ENCODE measurements around the gene CACNA2D3.

Gene CACNA2D3

DNA sequence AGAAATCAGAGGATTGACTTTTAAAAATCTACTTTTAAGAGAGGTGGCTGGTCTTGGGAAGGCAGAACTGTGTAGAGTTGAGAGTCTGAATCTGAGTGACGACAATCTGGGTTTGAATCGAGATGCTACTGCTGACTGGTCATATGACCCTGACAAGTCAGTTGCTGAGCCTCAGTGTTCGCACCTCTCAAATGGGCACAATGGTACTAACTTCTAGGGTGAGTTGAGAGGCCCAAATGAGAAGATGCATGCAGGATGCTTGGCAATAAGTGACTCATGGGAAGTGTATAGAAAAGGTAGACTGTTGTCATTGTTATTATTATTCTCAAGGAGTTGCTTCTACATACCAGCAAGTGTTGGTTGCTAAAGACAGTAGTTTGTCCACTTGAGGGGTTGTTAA, 10.3 kb downstream of the CACNA2D3 start:
- TF ChIP-seq POLR2AphosphoS5 (IDR thresholded peaks at IDR 0.05; ENCODE audit: low read depth, low read length) (no peak), TAF1 (IDR thresholded peaks at IDR 0.05; ENCODE audit: borderline replicate concordance, insufficient read depth, low read length) (no peak), FOXP2 (optimal IDR thresholded peaks at IDR 0.05; ENCODE audit: borderline replicate concordance, extremely low read depth, extremely low read length, insufficient read depth) (no peak), SIN3A (IDR thresholded peaks at IDR 0.05; ENCODE audit: borderline replicate concordance, insufficient read depth, low read length) (no peak)
- TF ChIP-seq, protein P1, sequence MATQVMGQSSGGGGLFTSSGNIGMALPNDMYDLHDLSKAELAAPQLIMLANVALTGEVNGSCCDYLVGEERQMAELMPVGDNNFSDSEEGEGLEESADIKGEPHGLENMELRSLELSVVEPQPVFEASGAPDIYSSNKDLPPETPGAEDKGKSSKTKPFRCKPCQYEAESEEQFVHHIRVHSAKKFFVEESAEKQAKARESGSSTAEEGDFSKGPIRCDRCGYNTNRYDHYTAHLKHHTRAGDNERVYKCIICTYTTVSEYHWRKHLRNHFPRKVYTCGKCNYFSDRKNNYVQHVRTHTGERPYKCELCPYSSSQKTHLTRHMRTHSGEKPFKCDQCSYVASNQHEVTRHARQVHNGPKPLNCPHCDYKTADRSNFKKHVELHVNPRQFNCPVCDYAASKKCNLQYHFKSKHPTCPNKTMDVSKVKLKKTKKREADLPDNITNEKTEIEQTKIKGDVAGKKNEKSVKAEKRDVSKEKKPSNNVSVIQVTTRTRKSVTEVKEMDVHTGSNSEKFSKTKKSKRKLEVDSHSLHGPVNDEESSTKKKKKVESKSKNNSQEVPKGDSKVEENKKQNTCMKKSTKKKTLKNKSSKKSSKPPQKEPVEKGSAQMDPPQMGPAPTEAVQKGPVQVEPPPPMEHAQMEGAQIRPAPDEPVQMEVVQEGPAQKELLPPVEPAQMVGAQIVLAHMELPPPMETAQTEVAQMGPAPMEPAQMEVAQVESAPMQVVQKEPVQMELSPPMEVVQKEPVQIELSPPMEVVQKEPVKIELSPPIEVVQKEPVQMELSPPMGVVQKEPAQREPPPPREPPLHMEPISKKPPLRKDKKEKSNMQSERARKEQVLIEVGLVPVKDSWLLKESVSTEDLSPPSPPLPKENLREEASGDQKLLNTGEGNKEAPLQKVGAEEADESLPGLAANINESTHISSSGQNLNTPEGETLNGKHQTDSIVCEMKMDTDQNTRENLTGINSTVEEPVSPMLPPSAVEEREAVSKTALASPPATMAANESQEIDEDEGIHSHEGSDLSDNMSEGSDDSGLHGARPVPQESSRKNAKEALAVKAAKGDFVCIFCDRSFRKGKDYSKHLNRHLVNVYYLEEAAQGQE (IDR thresholded peaks at IDR 0.05; ENCODE audit: insufficient read depth in 1 of 2, low read depth in 2 of 2, low read length in 2 of 2) = no peak

- TF ChIP-seq SIN3A (IDR thresholded peaks at IDR 0.05; ENCODE audit: borderline replicate concordance, insufficient read depth, low read length) = no peak
- TF ChIP-seq POLR2AphosphoS5 (IDR thresholded peaks at IDR 0.05; ENCODE audit: low read depth, low read length) = no peak
- no peak for TF ChIP-seq FOXP2 (optimal IDR thresholded peaks at IDR 0.05; ENCODE audit: borderline replicate concordance, extremely low read depth, extremely low read length, insufficient read depth)
- TF ChIP-seq, protein P1 (IDR thresholded peaks at IDR 0.05; ENCODE audit: insufficient read depth in 1 of 2, low read depth in 2 of 2, low read length in 2 of 2) = no peak
- TF ChIP-seq TAF1 (IDR thresholded peaks at IDR 0.05; ENCODE audit: borderline replicate concordance, insufficient read depth, low read length) = no peak
Observed at GRCh38 chr3:54133196-54133595, 10.8 kb downstream of the CACNA2D3 start.

DNA sequence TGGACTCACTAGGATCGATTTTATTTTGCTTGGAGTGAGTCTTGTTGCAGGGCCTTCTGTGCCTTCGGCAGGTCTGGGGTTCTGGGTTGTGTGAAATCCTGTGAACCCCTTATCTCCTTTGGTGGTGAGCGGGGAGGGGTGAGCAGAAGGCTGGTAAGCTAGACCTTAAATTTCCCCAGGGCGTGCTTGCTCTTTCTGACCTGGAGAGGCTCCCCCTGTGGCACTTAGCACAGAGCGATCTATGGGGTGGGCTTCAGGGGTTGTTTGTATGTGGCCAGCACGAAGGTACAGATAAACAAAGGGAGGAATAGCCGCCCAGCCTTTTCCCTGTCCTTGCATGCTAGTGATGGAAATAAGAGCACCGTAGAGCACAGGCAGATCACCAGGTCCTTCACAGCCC, 11.8 kb downstream of the CACNA2D3 start:
- no peak for TF ChIP-seq SIN3A (IDR thresholded peaks at IDR 0.05; ENCODE audit: borderline replicate concordance, insufficient read depth, low read length)
- TF ChIP-seq, protein P1 (IDR thresholded peaks at IDR 0.05; ENCODE audit: insufficient read depth in 1 of 2, low read depth in 2 of 2, low read length in 2 of 2) = no peak
- TF ChIP-seq POLR2AphosphoS5 (IDR thresholded peaks at IDR 0.05; ENCODE audit: low read depth, low read length) = no peak
- no peak for TF ChIP-seq TAF1 (IDR thresholded peaks at IDR 0.05; ENCODE audit: borderline replicate concordance, insufficient read depth, low read length)
- no peak for TF ChIP-seq FOXP2 (optimal IDR thresholded peaks at IDR 0.05; ENCODE audit: borderline replicate concordance, extremely low read depth, extremely low read length, insufficient read depth)

DNA sequence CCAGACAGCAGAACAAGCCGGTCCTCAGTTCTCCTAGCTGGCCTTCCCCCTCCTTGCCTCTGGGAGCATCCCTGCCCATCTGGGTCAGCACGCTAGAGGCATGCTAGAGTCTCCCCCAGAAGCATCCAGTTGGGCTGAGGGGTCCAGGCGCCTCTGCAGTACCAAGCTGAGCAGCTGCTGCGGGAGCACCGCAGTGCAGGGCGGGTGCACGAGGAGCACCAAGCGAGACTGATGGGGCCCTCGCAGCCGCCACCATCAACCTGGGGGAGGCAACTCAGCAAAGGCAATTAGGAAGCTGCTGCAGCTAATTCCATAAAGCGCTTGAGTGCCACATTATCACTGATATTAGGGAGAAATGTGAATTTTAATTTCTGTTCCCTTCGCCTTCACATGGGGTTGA, 12.4 kb downstream of the CACNA2D3 start:
- TF ChIP-seq TAF1 (IDR thresholded peaks at IDR 0.05; ENCODE audit: borderline replicate concordance, insufficient read depth, low read length) = no peak
- TF ChIP-seq, protein P1 (IDR thresholded peaks at IDR 0.05; ENCODE audit: insufficient read depth in 1 of 2, low read depth in 2 of 2, low read length in 2 of 2) = no peak
- no peak for TF ChIP-seq SIN3A (IDR thresholded peaks at IDR 0.05; ENCODE audit: borderline replicate concordance, insufficient read depth, low read length)
- TF ChIP-seq POLR2AphosphoS5 (IDR thresholded peaks at IDR 0.05; ENCODE audit: low read depth, low read length) = no peak
- no peak for TF ChIP-seq FOXP2 (optimal IDR thresholded peaks at IDR 0.05; ENCODE audit: borderline replicate concordance, extremely low read depth, extremely low read length, insufficient read depth)

GRCh38 chr3:54137311-54137710, 15.0 kb downstream of the CACNA2D3 start:
- TF ChIP-seq TAF1 (IDR thresholded peaks at IDR 0.05; ENCODE audit: borderline replicate concordance, insufficient read depth, low read length) (no peak), POLR2AphosphoS5 (IDR thresholded peaks at IDR 0.05; ENCODE audit: low read depth, low read length) (no peak), SIN3A (IDR thresholded peaks at IDR 0.05; ENCODE audit: borderline replicate concordance, insufficient read depth, low read length) (no peak), FOXP2 (optimal IDR thresholded peaks at IDR 0.05; ENCODE audit: borderline replicate concordance, extremely low read depth, extremely low read length, insufficient read depth) (no peak)
- TF ChIP-seq, protein P1 (IDR thresholded peaks at IDR 0.05; ENCODE audit: insufficient read depth in 1 of 2, low read depth in 2 of 2, low read length in 2 of 2) = no peak
